HFF-Myc (cell line): ENCODE data around the gene C2orf92.

Experiments used
- DNase-seq: peaks from one replicate; pipeline ENCODE4 v3.0.0-alpha.2; 2011; ENCODE audit warnings: low read depth; ENCODE audit errors: extremely low read depth
- H3K4me3 ChIP-seq: replicated peaks from 2 replicates; pipeline ENCODE4 v1.5.1; 2011; ENCODE audit warnings: low read depth, mild to moderate bottlenecking, control low read depth, low read length
- TF ChIP-seq, protein P1 (sequence below): IDR thresholded peaks from 2 replicates; pipeline ENCODE4 v1.5.1; 2012; ENCODE audit warnings: mild to moderate bottlenecking, low read depth, low read length, control low read depth; ENCODE audit errors: missing control alignments

Gene C2orf92

DNA sequence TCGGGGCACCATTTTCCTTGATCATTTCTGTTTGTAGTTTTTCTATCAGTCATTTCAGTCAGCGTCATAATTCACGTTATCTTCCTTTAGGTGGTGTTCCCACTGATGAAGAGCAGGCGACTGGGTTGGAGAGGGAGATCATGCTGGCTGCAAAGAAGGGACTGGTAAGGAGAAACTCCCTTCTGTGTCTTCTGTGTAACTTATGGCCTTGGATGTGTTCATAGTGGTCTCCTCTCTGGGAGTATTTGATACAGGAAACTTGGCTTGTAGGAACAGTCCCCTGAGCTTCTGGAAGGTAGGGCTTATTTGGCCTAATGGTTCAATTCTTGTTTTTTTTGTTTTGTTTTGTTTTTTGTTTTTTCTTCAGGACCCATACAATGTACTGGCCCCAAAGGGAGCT lies 22.5 kb upstream of the C2orf92 start:
- TF ChIP-seq, protein P1, sequence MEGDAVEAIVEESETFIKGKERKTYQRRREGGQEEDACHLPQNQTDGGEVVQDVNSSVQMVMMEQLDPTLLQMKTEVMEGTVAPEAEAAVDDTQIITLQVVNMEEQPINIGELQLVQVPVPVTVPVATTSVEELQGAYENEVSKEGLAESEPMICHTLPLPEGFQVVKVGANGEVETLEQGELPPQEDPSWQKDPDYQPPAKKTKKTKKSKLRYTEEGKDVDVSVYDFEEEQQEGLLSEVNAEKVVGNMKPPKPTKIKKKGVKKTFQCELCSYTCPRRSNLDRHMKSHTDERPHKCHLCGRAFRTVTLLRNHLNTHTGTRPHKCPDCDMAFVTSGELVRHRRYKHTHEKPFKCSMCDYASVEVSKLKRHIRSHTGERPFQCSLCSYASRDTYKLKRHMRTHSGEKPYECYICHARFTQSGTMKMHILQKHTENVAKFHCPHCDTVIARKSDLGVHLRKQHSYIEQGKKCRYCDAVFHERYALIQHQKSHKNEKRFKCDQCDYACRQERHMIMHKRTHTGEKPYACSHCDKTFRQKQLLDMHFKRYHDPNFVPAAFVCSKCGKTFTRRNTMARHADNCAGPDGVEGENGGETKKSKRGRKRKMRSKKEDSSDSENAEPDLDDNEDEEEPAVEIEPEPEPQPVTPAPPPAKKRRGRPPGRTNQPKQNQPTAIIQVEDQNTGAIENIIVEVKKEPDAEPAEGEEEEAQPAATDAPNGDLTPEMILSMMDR, result no peak
- DNase-seq, result no peak
- peak overlapping the region; percentile 76 for H3K4me3 ChIP-seq

DNA sequence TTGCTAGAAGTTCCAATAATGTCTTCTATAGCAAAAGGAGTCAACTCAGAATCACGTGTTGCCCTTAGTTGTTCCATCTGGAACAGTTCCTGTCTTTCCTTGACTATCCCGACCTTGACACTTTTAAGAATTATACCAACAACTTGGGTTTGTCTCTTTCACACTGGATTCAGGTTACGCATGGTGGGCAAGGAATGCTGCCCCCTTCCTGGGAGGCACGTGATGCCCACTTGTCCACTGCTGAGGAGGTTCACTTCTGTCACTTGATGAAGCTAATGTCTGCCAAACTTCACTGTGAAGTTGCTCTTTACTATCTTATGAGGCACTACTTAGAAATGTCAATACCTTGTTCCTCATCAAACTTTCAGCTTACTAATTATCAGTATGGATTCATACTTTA lies 18.4 kb upstream of the C2orf92 start:
- no peak overlapping the region for H3K4me3 ChIP-seq
- TF ChIP-seq, protein P1, result no peak
- no peak for DNase-seq

DNA sequence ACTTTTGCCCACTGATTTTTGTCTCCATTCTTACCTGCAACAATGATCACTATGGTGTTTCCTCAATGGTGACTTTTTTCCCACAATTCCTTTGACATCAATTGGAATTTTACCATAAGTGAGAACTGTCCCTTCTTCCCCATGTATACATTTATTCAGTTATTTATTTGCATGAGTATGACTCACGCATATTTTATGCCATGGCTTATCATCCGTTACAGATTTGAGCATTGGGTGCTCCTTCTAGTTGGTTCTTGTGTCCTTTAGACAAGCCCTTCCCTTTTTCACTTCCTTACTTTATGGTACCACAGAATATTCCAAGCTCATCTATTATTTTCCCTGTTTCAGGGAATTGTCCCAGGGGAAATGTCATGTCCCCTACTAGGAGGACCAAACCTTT lies 16.0 kb upstream of the C2orf92 start:
- no peak overlapping the region for H3K4me3 ChIP-seq
- TF ChIP-seq, protein P1, result no peak
- no peak for DNase-seq

DNA sequence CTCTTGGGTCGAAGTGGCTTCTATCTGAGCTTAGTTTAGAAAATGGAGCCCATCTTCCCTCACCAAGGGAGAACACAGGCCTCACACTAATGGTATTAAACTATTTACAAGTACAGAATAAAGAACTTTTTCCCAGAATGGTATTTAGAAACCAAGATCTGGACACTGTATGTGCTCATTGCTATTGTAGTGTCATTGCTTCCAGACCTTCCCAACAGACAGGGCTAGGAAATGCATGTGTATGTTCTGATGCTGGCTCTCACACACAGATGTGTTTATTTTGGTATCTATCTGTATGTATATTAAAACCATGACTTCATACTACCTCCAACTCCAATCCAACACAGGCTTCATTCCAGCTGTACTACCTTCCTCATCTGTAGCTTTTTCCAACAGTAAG lies 15.6 kb upstream of the C2orf92 start:
- no peak overlapping the region for H3K4me3 ChIP-seq
- TF ChIP-seq, protein P1, result no peak
- DNase-seq, result no peak

DNA sequence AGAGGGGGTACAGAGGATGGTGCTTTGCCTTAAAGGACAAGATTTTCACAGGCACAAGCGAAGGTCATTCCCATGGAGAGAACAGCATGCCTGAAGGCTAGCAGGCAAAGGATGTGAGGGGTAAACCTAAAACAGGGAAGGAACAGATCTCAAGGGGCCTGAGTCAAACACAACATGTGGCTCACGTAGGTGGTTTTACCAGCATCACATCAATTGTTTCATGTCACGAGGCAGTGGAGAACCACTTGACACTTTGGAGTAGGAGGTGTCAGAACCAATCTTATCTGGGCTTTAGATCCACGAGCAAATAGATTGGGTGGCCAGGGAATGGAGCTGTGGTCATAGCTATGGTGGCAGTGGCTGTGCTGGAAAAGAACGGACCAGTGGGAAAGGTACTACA lies 15.2 kb upstream of the C2orf92 start:
- DNase-seq, result no peak
- TF ChIP-seq, protein P1, result no peak
- no peak overlapping the region for H3K4me3 ChIP-seq

DNA sequence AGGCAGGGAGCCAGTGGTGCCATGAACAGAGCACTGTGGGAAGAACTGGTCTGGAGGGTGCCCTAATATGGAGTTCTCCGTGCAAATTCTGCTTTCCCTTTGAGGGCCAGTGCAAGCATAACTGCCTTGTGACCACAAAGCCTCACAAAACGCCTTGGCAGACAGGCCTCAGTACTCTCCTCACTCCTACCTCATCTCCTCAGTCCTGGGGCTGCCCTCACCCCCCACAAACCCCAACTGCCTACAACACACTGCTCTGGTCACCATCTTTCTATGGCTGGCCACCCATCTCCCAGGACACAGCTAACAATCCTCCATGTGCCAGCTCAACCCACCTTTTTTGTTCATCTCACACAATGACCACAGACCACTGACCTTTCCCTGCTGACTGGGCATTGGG lies 14.7 kb upstream of the C2orf92 start:
- no peak for DNase-seq
- TF ChIP-seq, protein P1, result no peak
- no peak overlapping the region for H3K4me3 ChIP-seq

DNA sequence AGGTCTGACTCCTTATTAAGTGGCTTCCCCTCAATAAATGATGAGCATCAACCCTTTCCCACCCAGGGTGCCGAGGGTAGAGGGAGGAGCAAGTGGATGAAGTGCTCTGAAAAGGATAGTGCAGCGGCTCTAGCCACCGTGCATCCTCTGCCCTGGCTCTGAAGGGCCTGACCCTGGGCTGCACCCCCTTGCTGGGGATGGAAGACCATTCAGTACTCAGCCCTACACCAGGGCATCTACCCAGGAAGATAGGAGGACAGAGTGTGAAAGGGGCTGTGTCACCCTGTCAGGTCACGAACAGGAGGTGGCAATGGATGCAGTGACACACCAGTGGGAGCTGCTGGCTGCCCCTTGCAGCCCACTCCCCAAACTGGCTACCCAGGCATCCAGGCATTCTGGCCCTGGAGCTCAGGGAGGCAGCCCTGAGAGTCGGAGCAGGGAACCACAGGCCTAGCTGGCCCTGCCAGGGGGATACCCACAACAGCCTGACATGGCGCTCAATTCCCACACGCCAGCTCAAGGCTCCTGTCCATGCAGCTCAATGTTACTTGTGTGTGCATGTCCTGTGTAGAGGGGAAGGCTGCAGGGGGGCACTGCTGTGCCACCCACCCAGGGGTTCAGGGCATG lies 13.3 kb upstream of the C2orf92 start:
- DNase-seq, result no peak
- TF ChIP-seq, protein P1, result no peak
- no peak overlapping the region for H3K4me3 ChIP-seq
